SJCRH30 (cell line): ENCODE data around the gene KREMEN2. TPM values are rescaled to one million over a fixed set of nuclear protein-coding genes. Genes with fewer than 3 reads are reported as not detected.

Source experiments
- DNase-seq, 2 experiments: peaks; one replicate each; pipeline ENCODE4 v3.0.0-alpha.2; 2015 to 2020
- H3K27ac ChIP-seq: fragments of 250-450 bp; sonication (Bioruptor Pico); 2 replicates; pipeline ENCODE4 v1.5.1; 2020; ENCODE audit warnings: mild to moderate bottlenecking, moderate library complexity
- H3K27me3 ChIP-seq: fragments of 250-450 bp; sonication (Bioruptor Pico); 2 replicates; pipeline ENCODE4 v1.5.1; 2020; ENCODE audit warnings: mild to moderate bottlenecking, moderate library complexity
- H3K36me3 ChIP-seq: fragments of 250-450 bp; sonication (Bioruptor Pico); 2 replicates; pipeline ENCODE4 v1.5.1; 2020; ENCODE audit warnings: mild to moderate bottlenecking, moderate library complexity
- H3K4me1 ChIP-seq: fragments of 250-450 bp; sonication (Bioruptor Pico); 2 replicates; pipeline ENCODE4 v1.5.1; 2020; ENCODE audit warnings: mild to moderate bottlenecking, moderate library complexity
- H3K4me3 ChIP-seq: fragments of 250-450 bp; sonication (Bioruptor Pico); 2 replicates; pipeline ENCODE4 v1.5.1; 2020; ENCODE audit warnings: mild to moderate bottlenecking, moderate library complexity
- H3K9me3 ChIP-seq: fragments of 250-450 bp; sonication (Bioruptor Pico); replicated peaks from 2 replicates; pipeline ENCODE4 v1.5.1; 2020; ENCODE audit warnings: mild to moderate bottlenecking, moderate library complexity
- total RNA-seq: library from RNA; depleted of rRNA; stranded (reverse); fragments of >200 nt; shearing (Covaris generic); gene quantifications from 2 replicates; pipeline ENCODE4 v1.2.3, GENCODE V29; 2014

Gene KREMEN2
- total RNA-seq, 1 experiment from 2014 or later = 13.8 TPM

DNA sequence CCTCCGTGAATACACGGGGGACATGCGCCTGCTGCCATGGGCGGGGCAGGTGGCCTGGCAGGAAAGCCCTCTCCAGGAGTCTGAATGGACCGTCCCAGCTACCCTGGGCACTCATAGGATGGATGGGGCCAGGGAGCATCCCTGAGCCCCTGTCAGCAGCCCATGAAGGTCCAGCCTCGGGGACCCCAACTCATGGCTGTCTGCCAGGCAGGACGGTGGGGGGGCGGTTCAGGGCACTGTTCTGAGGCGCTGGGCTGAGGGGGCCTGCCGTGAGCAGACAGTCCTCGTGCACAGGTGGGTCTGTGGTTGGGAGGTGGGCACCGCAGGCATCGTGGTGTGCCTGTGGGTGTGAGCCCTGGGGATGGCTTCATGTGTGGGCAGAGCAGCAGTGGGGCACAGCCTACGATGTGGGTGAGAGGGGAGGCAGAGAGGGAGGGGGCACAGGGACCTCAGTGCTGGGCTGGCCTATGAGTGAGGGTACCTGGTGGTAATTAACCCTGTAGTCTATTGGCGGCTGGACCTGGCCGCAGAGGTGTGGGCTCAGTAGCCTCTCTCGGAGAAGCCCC lies 22.6 kb downstream of the KREMEN2 start:
- H3K27me3 ChIP-seq = no peaks in the 10 kb centered on the region
- no peaks in the 10 kb centered on the region for H3K9me3 ChIP-seq
- H3K4me3 ChIP-seq = no peak overlapping the region
- DNase-seq = peak in 1 of 2 experiments; percentile 50
- H3K36me3 ChIP-seq = no peaks in the 10 kb centered on the region
- peaks cover 58% of the 10 kb centered on the region for H3K4me1 ChIP-seq
- peak overlapping the region; percentile 66; the same call in 1 of the 2 replicates for H3K27ac ChIP-seq

DNA sequence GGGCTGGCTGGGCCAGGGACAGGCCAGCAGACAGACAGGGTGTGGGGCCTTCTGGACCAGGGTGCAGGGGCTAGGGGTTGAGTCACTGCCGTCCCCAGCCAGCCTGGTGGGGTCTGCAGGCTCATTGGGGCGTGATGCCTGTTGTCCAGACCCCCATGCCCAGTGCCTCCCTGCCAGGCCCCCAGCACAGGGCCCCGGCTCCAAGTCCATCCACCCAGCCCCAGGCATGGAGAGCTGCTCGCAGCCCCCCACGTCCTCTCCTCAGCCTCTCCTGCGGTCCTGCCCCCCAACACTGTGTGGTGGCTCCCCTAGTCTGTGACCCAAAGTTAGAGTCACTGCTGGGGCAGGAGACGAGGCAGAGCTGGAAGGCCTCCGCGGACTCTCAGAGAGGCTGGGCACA lies 23.2 kb downstream of the KREMEN2 start:
- no peak for DNase-seq
- Histone ChIP-seq H3K27me3 (no peaks in the 10 kb centered on the region), H3K4me3 (no peak overlapping the region), H3K27ac (peak overlapping the region; percentile 66), H3K4me1 (peaks cover 55% of the 10 kb centered on the region), H3K9me3 (no peaks in the 10 kb centered on the region), H3K36me3 (no peaks in the 10 kb centered on the region)

DNA sequence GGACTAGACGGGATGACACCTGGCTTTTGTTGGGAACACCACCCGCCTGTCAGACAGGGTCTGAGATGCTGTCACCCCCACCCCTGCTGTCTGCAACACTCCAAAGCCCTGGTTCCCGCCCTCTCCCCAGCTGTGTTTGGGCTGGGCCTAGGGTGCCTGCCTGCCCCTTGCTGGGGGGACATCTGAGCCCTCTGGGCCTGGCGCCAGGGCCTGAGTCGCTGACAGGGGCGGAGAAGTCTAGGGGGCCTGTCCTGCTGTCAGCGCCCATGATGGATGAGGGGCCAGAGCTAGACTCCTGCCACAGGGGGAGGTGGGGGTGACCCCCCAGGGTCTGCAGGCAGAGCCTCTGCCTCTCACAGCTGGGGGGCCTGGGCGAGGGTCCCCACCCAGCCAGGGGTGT lies 23.8 kb downstream of the KREMEN2 start:
- H3K4me1 ChIP-seq = peaks cover 55% of the 10 kb centered on the region
- peak overlapping the region; percentile 66 for H3K27ac ChIP-seq
- peak; percentile 90 to 93 for DNase-seq
- H3K4me3 ChIP-seq = peak overlapping the region; percentile 23
- H3K36me3 ChIP-seq = no peaks in the 10 kb centered on the region
- H3K27me3 ChIP-seq = no peaks in the 10 kb centered on the region
- H3K9me3 ChIP-seq = no peaks in the 10 kb centered on the region

DNA sequence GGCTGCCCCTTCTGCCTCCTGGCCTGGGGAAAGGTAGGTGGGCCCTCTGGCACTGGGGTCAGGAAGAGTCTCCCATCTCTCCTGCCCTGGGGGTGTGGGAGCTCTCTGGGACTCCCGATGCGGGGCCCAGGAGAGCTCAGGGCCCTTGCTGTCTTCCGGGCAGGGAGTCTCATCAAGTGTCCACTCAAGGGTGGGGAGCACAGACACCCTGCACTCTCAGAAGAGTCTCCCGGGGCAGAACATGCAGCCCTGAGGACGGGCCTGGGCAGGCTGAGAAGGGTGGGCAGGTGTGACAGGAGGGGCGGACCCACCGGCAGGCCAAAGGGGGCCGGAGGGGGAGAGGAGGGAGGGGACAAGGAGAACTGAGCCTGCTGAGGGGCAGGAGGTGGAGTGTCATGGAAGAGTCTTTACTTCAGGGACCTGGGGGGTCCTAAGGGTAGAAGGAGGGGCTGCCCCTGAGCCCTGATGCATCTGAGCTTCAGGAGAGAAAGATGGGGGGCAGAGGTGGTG lies 24.6 kb downstream of the KREMEN2 start:
- H3K9me3 ChIP-seq = no peaks in the 10 kb centered on the region
- H3K27ac ChIP-seq = peak overlapping the region; percentile 66
- H3K36me3 ChIP-seq = no peaks in the 10 kb centered on the region
- DNase-seq = peak; percentile 53 to 56
- peaks cover 52% of the 10 kb centered on the region for H3K4me1 ChIP-seq
- H3K4me3 ChIP-seq = peak overlapping the region; percentile 23
- H3K27me3 ChIP-seq = no peaks in the 10 kb centered on the region

DNA sequence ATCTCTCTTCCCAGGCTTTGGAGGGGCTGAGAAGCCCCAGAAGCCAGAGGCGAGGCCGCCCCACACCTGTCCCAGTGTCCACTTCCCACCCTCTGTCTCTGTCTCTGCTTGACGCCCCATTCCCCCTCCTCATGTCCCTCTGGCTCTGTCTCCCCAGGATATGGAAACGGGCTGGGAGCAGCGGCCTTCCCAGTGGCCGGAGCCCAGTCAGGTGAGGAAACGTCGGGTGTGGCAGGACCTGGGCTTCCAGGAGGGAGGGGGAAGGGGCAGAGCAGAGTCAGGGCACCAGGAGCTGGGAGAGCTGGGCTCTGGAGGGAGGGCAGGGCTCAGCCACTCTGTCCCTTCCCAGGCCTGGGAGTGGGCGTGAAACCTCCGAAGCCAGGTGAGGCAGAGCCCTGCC lies 26.8 kb downstream of the KREMEN2 start:
- no peaks in the 10 kb centered on the region for H3K9me3 ChIP-seq
- no peak overlapping the region for H3K27ac ChIP-seq
- no peak for DNase-seq
- no peak overlapping the region for H3K4me3 ChIP-seq
- peaks cover 32% of the 10 kb centered on the region for H3K4me1 ChIP-seq
- H3K36me3 ChIP-seq = no peaks in the 10 kb centered on the region
- H3K27me3 ChIP-seq = peaks cover 6% of the 10 kb centered on the region; the same call in 1 of the 2 replicates

DNA sequence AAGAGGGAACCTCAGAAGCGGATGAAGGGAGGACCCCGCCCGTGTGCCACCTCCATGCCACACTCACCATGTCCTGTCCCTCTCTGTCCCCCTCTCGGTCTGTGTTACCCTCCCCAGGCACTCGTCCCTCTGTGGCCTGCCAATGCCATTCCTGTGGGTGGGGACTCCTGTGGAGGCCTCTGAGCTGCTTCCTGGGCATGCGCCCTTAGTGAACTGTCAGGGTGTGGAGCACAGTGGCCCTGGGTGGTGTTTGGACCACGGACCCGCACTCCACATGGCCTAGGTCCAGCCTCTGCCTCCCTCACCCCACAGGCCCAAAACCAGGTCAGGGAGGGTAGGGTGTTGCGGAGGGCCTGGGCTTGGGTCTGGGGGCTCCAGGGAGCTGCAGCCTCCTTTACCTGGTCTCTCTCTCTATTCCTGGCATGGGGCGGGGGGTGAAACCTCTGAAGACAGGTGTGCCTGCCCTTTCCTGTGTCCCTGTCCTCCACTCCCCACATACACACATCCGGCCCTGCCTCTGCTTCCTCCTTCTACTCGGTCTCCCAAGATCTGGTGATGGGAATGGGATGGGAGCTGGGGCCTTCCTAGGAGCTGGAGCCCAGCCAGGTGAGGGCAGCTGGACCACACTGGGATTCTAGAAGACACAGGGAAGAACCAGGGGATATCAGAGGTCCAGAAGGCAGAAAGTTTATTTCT lies 27.6 kb downstream of the KREMEN2 start:
- Histone ChIP-seq H3K27ac (no peak overlapping the region), H3K9me3 (no peaks in the 10 kb centered on the region), H3K4me3 (no peak overlapping the region), H3K27me3 (peaks cover 11% of the 10 kb centered on the region), H3K36me3 (no peaks in the 10 kb centered on the region), H3K4me1 (peaks cover 24% of the 10 kb centered on the region)
- DNase-seq = no peak

DNA sequence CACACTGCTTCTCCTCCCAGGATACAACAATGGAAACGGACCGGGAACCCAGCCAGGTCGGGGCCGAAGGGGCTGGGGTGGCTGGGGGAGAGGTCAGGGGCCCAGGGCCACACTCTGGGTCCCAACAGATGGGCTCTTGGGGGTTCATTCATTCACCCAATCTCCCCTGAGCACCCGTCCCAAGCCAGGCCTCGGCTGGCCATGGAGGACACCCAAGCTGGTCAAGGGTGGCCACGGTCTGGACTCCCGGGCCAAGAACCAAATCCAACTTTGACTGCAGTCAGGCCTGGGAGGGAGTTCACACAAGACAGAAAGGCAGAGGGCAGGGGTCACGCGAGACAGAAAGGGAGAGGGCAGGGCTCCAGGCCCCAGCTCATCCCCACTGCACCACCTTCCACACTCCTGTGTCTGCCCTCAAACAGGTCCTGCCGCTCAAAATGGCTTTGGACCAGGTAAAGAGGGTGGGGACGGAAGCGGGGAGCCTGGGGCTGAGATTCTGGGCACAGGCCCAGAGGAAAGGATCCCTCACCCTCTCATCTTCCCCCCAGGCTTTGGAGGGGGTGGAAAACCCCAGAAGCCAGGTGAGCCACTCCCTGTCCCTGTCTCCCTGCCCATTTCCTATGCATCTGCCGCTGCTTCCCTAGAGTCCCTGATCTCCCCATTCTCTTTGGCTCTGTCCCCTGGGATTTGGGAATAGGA lies 28.5 kb downstream of the KREMEN2 start:
- Histone ChIP-seq H3K9me3 (no peaks in the 10 kb centered on the region), H3K27me3 (peaks cover 14% of the 10 kb centered on the region), H3K36me3 (no peaks in the 10 kb centered on the region), H3K4me3 (no peak overlapping the region), H3K4me1 (peaks cover 16% of the 10 kb centered on the region), H3K27ac (no peak overlapping the region)
- DNase-seq = no peak

DNA sequence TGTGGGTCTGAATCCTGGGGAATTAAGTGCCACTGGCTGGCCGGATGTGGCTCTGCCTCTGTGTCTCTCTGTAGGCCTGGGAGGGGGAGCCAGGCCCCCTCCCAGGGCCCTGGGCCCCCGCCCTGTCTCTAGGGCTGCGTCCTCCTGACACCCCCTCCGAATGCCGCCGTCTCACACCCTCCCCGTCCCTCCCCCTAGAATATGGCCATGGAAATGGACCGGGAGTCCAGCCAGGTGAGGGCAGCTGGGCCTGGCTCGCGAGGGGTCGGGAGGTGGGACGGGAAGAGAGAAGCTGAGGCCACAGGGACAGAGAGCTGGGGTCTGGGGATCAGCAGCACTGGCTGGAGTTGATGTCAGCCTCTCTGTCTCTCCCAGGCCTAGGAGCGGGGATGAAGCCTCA lies 32.2 kb downstream of the KREMEN2 start:
- peaks cover 25% of the 10 kb centered on the region for H3K27me3 ChIP-seq
- DNase-seq = no peak
- H3K4me1 ChIP-seq = no peaks in the 10 kb centered on the region
- H3K27ac ChIP-seq = no peak overlapping the region
- no peaks in the 10 kb centered on the region for H3K9me3 ChIP-seq
- H3K36me3 ChIP-seq = no peaks in the 10 kb centered on the region
- no peak overlapping the region for H3K4me3 ChIP-seq

DNA sequence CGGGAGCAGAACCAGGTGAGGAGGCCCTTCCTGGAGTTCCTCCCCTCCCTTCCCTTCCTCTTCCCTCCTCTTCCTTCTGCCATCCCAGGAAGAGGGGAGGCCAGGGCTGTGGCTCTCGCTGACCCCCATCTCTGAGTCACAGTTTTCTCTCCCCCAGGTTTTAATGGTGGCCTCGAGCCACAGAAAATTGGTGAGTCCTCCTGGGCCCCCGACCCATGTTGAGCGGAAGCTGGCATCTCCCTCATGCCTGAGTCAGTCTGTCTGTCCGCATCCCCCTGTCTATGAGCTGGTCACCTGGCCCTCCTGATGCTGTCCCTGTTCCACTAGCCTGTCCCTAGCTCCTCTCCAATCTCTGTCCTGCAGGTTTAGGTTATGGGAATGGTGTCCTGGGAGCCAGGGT lies 35.9 kb downstream of the KREMEN2 start:
- H3K27ac ChIP-seq = no peak overlapping the region
- H3K27me3 ChIP-seq = peaks cover 21% of the 10 kb centered on the region
- 0 out of 2 replicates have a peak, but pooled peaks cover 2% of the 10 kb centered on the region for H3K4me1 ChIP-seq
- H3K4me3 ChIP-seq = no peak overlapping the region
- H3K9me3 ChIP-seq = no peaks in the 10 kb centered on the region
- no peaks in the 10 kb centered on the region for H3K36me3 ChIP-seq
- DNase-seq = no peak

DNA sequence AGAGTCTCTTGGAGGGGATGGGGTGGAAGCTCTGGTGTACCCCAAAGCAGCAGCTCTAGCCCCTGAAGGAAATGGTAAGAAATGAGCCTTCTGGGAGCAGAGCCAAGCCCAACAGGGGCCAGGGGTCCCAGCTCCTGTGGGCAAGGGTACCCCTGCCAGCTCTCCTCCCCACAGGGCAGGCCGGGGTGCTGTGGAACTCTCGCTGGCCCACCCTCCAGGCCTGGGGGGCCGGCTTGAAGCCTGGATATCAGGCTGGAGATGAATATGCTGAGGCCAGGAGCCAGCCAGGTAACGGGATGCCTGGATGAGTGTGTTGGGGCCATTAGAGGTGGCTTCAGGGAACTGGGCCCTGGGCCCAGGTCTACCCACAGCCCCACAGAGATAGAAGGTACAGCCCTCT lies 36.5 kb downstream of the KREMEN2 start:
- Histone ChIP-seq H3K4me1 (0 out of 2 replicates have a peak, but pooled peaks cover 3% of the 10 kb centered on the region), H3K27me3 (peaks cover 25% of the 10 kb centered on the region), H3K9me3 (no peaks in the 10 kb centered on the region), H3K4me3 (no peak overlapping the region), H3K27ac (no peak overlapping the region), H3K36me3 (no peaks in the 10 kb centered on the region)
- no peak for DNase-seq

DNA sequence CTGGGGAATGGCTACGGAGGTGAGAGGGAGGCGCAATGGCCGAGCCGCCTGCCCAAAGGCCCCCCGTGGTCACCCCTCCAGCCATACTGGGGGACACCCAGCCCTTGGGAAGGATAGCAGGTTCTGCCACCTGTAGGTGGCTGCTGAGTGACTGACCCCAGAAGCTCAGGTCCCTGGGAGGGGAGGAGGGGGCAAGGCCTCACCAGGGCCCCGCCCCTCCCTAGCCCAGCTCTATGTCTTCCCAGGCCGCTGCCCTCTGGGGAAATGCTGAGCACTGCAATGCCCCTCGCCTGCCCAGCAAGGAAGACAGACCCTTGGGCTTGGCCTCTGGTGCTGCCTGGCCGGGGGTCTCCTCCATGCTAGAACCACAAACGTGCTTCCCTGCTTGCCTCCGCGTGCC lies 37.2 kb downstream of the KREMEN2 start:
- Histone ChIP-seq H3K9me3 (no peaks in the 10 kb centered on the region), H3K4me1 (0 out of 2 replicates have a peak, but pooled peaks cover 3% of the 10 kb centered on the region), H3K36me3 (no peaks in the 10 kb centered on the region), H3K27me3 (peaks cover 31% of the 10 kb centered on the region), H3K27ac (no peak overlapping the region), H3K4me3 (no peak overlapping the region)
- no peak for DNase-seq

DNA sequence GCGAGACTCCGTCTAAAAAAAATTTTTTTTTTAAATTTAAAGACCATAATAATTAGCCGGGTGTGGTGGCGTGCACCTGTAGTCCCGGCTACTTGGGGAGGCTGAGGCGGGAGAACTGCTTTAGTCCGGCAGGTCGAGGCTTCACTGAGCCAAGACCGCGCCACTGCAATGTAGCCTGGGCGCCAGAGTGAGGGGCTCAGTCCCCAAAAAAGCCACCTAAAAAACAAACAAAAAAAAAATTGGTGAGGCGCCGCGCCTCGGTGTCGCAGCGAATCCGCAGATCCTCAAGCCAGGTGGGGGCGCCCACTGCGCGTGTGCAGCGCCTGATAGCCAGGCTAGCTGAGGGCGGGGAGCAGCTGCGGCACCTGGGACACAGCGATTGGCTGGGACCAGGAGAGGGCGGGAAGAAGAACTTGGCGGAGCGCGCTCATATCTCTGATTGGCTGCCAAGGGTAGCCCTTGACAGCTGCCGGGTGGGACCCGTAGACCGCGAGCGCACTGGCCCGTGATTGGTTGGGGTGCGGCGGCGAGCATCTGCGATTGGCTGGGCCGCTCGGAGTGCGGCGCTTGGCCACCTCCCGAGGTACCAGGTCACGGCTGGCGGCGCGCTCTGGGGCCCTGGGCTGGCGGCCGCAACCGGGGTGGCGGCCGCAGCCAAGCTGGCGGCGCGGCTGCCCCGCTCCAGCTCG lies 39.7 kb downstream of the KREMEN2 start:
- H3K9me3 ChIP-seq = no peaks in the 10 kb centered on the region
- peak; percentile 98 for DNase-seq
- H3K4me3 ChIP-seq = no peak overlapping the region
- no peak overlapping the region for H3K27ac ChIP-seq
- H3K27me3 ChIP-seq = peaks cover 37% of the 10 kb centered on the region
- H3K4me1 ChIP-seq = peaks cover 14% of the 10 kb centered on the region
- H3K36me3 ChIP-seq = no peaks in the 10 kb centered on the region

DNA sequence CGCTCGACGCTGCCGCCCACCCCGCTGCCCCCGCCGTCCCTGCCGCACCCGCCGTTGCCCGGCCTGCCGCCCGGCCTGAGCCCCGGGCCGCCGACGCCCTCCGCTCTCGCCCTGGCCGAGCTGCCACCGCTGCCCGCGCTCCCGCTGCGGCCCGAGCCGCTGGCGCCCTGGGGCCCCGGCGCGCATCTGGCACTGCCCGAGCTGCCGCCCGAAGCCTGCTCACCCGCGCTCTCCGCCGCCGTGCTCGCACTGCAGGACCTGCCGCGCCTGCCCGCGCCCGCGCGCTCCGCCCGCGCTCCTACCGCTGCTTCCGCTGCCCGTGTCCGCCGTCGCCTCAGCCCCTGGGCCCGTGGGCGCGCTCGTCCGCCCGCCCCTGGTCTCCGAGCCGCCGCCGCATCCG lies 40.2 kb downstream of the KREMEN2 start:
- no peak overlapping the region for H3K27ac ChIP-seq
- H3K9me3 ChIP-seq = no peaks in the 10 kb centered on the region
- peaks cover 37% of the 10 kb centered on the region for H3K27me3 ChIP-seq
- DNase-seq = no peak
- H3K36me3 ChIP-seq = no peaks in the 10 kb centered on the region
- H3K4me3 ChIP-seq = no peak overlapping the region
- peaks cover 16% of the 10 kb centered on the region for H3K4me1 ChIP-seq

DNA sequence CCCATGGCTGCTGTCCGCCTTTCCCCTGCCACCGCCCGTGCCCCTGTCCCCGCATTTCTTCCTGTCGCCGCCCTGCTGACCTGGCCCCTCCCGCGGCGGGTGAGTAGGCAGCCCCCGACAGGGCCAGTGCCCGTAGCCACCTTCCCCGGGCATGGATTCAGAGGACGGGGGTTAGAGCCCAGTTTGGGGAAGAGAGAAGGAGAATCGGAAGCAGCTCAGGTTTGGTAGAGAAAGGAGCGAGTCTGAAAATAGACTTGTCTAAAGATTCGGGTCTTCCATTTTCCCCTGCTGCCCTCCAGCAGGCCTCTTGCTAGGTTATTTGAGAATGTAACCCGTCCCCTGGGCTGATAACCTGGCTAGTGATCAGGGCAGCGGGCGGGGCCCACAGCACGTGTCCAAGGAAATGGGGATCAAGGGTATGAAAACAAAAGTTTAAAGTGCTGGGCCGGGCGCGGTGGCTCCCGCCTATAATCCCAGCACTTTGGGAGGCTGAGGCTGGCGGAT lies 40.8 kb downstream of the KREMEN2 start:
- Histone ChIP-seq H3K27ac (no peak overlapping the region), H3K36me3 (no peaks in the 10 kb centered on the region), H3K4me1 (peaks cover 21% of the 10 kb centered on the region), H3K4me3 (no peak overlapping the region), H3K9me3 (no peaks in the 10 kb centered on the region), H3K27me3 (peaks cover 37% of the 10 kb centered on the region)
- no peak for DNase-seq
